CD4-positive, alpha-beta memory T cell (primary cell): Measurements from ENCODE around the gene XXYLT1. TPM values are rescaled to one million over a fixed set of nuclear protein-coding genes. Genes with fewer than 3 reads are reported as not detected.

Source experiments
- CTCF ChIA-PET: fragments of 350-600 bp; sonication (Branson Sonifier 250); formaldehyde crosslinking; loops from one replicate; lab custom pipeline; 2021; ENCODE audit warnings: inconsistent platforms; ENCODE audit not compliant: partially characterized antibody; lab: Charles Lee
- POLR2A ChIA-PET: fragments of 350-600 bp; sonication (Branson Sonifier 250); formaldehyde crosslinking; loops from one replicate; lab custom pipeline; 2021; ENCODE audit not compliant: partially characterized antibody; lab: Charles Lee
- DNase-seq, 5 donors: peaks; one replicate each; pipeline versions ENCODE4 v3.0.0 to v3.0.0-alpha.2; 2020 to 2022; ENCODE audit warnings: mixed read lengths in 1 of 5
- H3K27ac ChIP-seq: one replicate; pipeline ENCODE4 v1.7.0; 2013; ENCODE audit warnings: low read depth, low read length
- H3K27me3 ChIP-seq: 2 replicates; pipeline ENCODE4 v1.7.0; 2013; ENCODE audit warnings: mild to moderate bottlenecking, low read length, moderate library complexity; ENCODE audit not compliant: insufficient read depth
- H3K36me3 ChIP-seq: 2 replicates; pipeline ENCODE4 v1.7.0; 2013; ENCODE audit warnings: mild to moderate bottlenecking, low read length, moderate library complexity; ENCODE audit not compliant: insufficient read depth
- H3K4me1 ChIP-seq: 2 replicates; pipeline ENCODE4 v1.7.0; 2013; ENCODE audit warnings: mild to moderate bottlenecking, low read length, moderate library complexity; ENCODE audit not compliant: insufficient read depth
- H3K4me3 ChIP-seq, 2 donors: one replicate each; pipeline ENCODE4 v1.7.0; 2013; ENCODE audit warnings: low read length in 2 of 2, mild to moderate bottlenecking in 1 of 2
- H3K9me3 ChIP-seq, 2 donors: one replicate each; pipeline ENCODE4 v1.7.0; 2013; ENCODE audit warnings: low read length in 2 of 2, control low read depth in 1 of 2; ENCODE audit not compliant: control insufficient read depth in 1 of 2
- H3K27ac Mint-ChIP-seq, 7 donors: one replicate each; pipeline ENCODE4 v1.8.0; 2020 to 2021; ENCODE audit warnings: mixed read lengths in 7 of 7, mild to moderate bottlenecking in 6 of 7, inconsistent platforms in 3 of 7, moderate library complexity in 3 of 7
- H3K27me3 Mint-ChIP-seq, 2 donors: one replicate each; pipeline ENCODE4 v1.8.0; 2020 to 2021; ENCODE audit warnings: mixed read lengths in 2 of 2
- H3K36me3 Mint-ChIP-seq, 2 donors: one replicate each; pipeline ENCODE4 v1.8.0; 2020 to 2021; ENCODE audit warnings: mixed read lengths in 2 of 2, inconsistent platforms in 1 of 2, mild to moderate bottlenecking in 1 of 2
- H3K4me1 Mint-ChIP-seq, 4 donors: one replicate each; pipeline ENCODE4 v1.8.0; 2020 to 2021; ENCODE audit warnings: mixed read lengths in 4 of 4, mild to moderate bottlenecking in 1 of 4
- H3K4me3 Mint-ChIP-seq, 8 donors: one replicate each; pipeline ENCODE4 v1.8.0; 2020 to 2021; ENCODE audit warnings: mixed read lengths in 8 of 8, mild to moderate bottlenecking in 7 of 8, moderate library complexity in 6 of 8, inconsistent platforms in 3 of 8
- H3K9me3 Mint-ChIP-seq, 8 donors: one replicate each; pipeline ENCODE4 v1.8.0; 2020 to 2021; ENCODE audit warnings: mixed read lengths in 8 of 8, mild to moderate bottlenecking in 5 of 8, inconsistent platforms in 3 of 8, moderate library complexity in 1 of 8
- intact Hi-C: fragments of 100-400 bp; cut with micrococcal nuclease; formaldehyde crosslinking; loops from one replicate; pipeline ENCODE4 v1.15.1; 2023
- polyA plus RNA-seq, 2 donors: library from polyadenylated mRNA; unstranded; fragments of 300-500 nt; fragmentation: Illumina TruSeq; gene quantifications; one replicate each; pipeline ENCODE4 v1.2.3, GENCODE V29; 2021
- total RNA-seq, 2 experiments: library from RNA; stranded (reverse); gene quantifications; one replicate each; pipeline ENCODE4 v1.2.3, GENCODE V29; 2021

XXYLT1 gene
- total and polyA plus RNA-seq, 4 experiments from 2014 or later = 3.9 to 6.3 (median 4.3) TPM

- H3K36me3 Mint-ChIP-seq = peaks cover 3 to 12% of the 10 kb centered on the region in 2 donors
- no peaks in the 10 kb centered on the region for H3K27me3 ChIP-seq
- H3K4me1 Mint-ChIP-seq = peaks cover 2 to 13% (median 7%) of the 10 kb centered on the region in 4 donors
- H3K4me3 ChIP-seq = no peak overlapping the region
- no peaks in the 10 kb centered on the region for H3K27me3 Mint-ChIP-seq
- DNase-seq = no peak
- intact Hi-C loops = no loop called here
- no peak overlapping the region for H3K27ac ChIP-seq
- no peaks in the 10 kb centered on the region for H3K9me3 Mint-ChIP-seq
- ChIA-PET CTCF (no interaction called here), POLR2A (no interaction called here)
- H3K27ac Mint-ChIP-seq = peak overlapping the region in 2 of 7 donors; percentile 25 to 85
- no peaks in the 10 kb centered on the region for H3K9me3 ChIP-seq
- peaks cover 16% of the 10 kb centered on the region for H3K4me1 ChIP-seq
- no peaks in the 10 kb centered on the region for H3K36me3 ChIP-seq
- no peak overlapping the region for H3K4me3 Mint-ChIP-seq
Observed at GRCh38 chr3:195154111-195154791, 116.7 kb downstream of the XXYLT1 start.

- no peak overlapping the region for H3K4me3 ChIP-seq
- Mint-ChIP-seq H3K4me1 (peaks cover 3 to 15% (median 8%) of the 10 kb centered on the region in 4 donors), H3K9me3 (no peaks in the 10 kb centered on the region), H3K27me3 (no peaks in the 10 kb centered on the region), H3K4me3 (no peak overlapping the region), H3K36me3 (peaks cover 3 to 12% of the 10 kb centered on the region in 2 donors), H3K27ac (no peak overlapping the region)
- H3K27ac ChIP-seq = no peak overlapping the region
- H3K27me3 ChIP-seq = no peaks in the 10 kb centered on the region
- H3K9me3 ChIP-seq = no peaks in the 10 kb centered on the region
- POLR2A ChIA-PET = no interaction called here
- DNase-seq = no peak
- intact Hi-C loops = no loop called here
- H3K4me1 ChIP-seq = peaks cover 20% of the 10 kb centered on the region
- CTCF ChIA-PET = no interaction called here
- no peaks in the 10 kb centered on the region for H3K36me3 ChIP-seq
Observed at GRCh38 chr3:195153653-195154052, 117.3 kb downstream of the XXYLT1 start.

GRCh38 chr3:195153130-195153529, 117.8 kb downstream of the XXYLT1 start:
- no peak overlapping the region for H3K4me3 Mint-ChIP-seq
- no peak for DNase-seq
- H3K27me3 ChIP-seq = no peaks in the 10 kb centered on the region
- H3K36me3 ChIP-seq = no peaks in the 10 kb centered on the region
- H3K36me3 Mint-ChIP-seq = peaks cover 3 to 12% of the 10 kb centered on the region in 2 donors
- peak overlapping the region in 1 of 7 donors; percentile 70 for H3K27ac Mint-ChIP-seq
- H3K27ac ChIP-seq = no peak overlapping the region
- H3K4me3 ChIP-seq = no peak overlapping the region
- H3K27me3 Mint-ChIP-seq = no peaks in the 10 kb centered on the region
- H3K9me3 ChIP-seq = no peaks in the 10 kb centered on the region
- peaks cover 3 to 19% (median 11%) of the 10 kb centered on the region in 4 donors for H3K4me1 Mint-ChIP-seq
- POLR2A ChIA-PET = no interaction called here
- intact Hi-C loops = no loop called here
- H3K4me1 ChIP-seq = peaks cover 25% of the 10 kb centered on the region
- CTCF ChIA-PET = no interaction called here
- no peaks in the 10 kb centered on the region for H3K9me3 Mint-ChIP-seq

GRCh38 chr3:195151866-195152541, 119.0 kb downstream of the XXYLT1 start:
- no peaks in the 10 kb centered on the region for H3K9me3 Mint-ChIP-seq
- no peak overlapping the region for H3K4me3 Mint-ChIP-seq
- no peaks in the 10 kb centered on the region for H3K27me3 ChIP-seq
- H3K27ac Mint-ChIP-seq = peak overlapping the region in 1 of 7 donors; percentile 46
- H3K27ac ChIP-seq = no peak overlapping the region
- H3K36me3 Mint-ChIP-seq = peaks cover 3 to 12% of the 10 kb centered on the region in 2 donors
- peaks cover 28% of the 10 kb centered on the region for H3K4me1 ChIP-seq
- no peak for DNase-seq
- intact Hi-C loops = no loop called here
- H3K9me3 ChIP-seq = no peaks in the 10 kb centered on the region
- no peaks in the 10 kb centered on the region for H3K36me3 ChIP-seq
- ChIA-PET CTCF (no interaction called here), POLR2A (no interaction called here)
- peaks cover 7 to 25% (median 17%) of the 10 kb centered on the region in 4 donors for H3K4me1 Mint-ChIP-seq
- H3K4me3 ChIP-seq = no peak overlapping the region
- H3K27me3 Mint-ChIP-seq = no peaks in the 10 kb centered on the region

GRCh38 chr3:195151402-195151801, 119.6 kb downstream of the XXYLT1 start:
- no peaks in the 10 kb centered on the region for H3K9me3 ChIP-seq
- no peak for DNase-seq
- no peaks in the 10 kb centered on the region for H3K36me3 ChIP-seq
- CTCF ChIA-PET = no interaction called here
- POLR2A ChIA-PET = no interaction called here
- H3K27ac Mint-ChIP-seq = peak overlapping the region in 1 of 7 donors; percentile 40
- H3K4me1 Mint-ChIP-seq = peaks cover 8 to 25% (median 17%) of the 10 kb centered on the region in 4 donors
- H3K4me3 Mint-ChIP-seq = no peak overlapping the region
- H3K27ac ChIP-seq = no peak overlapping the region
- no peaks in the 10 kb centered on the region for H3K9me3 Mint-ChIP-seq
- H3K27me3 Mint-ChIP-seq = no peaks in the 10 kb centered on the region
- H3K36me3 Mint-ChIP-seq = peaks cover 3 to 12% of the 10 kb centered on the region in 2 donors
- no peaks in the 10 kb centered on the region for H3K27me3 ChIP-seq
- intact Hi-C loops = no loop called here
- H3K4me3 ChIP-seq = no peak overlapping the region
- H3K4me1 ChIP-seq = peaks cover 28% of the 10 kb centered on the region

DNA sequence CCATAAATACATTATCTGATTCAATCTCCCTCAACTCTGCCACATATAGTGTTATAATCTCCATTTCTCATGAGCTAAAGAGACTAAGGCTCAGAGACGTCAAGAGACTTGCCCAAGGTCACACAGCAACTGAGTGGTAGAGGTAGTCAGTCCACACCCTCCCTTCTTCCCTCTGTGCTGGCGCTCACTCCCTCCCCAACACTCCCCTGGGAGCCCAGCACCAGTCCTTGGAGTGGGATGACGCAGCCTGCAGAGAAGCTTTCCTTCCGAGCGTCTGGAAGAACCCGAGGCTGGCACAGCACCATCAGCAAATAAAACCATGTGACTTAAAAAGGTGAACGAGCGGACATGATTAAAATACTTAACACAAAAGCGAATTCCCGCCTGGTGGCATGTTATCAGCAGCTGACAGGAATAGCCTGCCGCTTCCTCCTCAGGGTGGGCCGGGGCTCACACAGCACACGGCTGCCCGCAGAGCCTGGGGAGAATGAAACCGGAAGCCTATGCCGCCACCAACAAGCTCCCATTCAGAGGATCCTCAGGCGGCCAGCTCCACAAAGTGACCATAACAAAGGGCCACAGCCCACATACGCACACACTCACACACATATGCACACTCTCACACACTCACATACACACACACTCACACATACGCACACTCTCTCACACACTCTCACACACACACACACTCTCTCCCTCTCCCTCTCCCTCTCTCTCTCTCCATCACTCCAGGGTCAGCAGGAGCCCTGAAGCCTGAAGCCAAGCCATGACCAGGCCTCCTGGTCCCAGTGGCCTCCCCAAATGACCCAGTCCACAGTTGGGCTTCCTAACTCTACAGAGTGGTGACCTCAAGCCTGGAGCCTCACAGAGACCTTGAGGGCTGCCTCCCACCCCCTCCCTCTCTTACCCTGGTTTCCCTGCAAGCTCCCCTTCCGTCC, 120.5 kb downstream of the XXYLT1 start:
- H3K4me3 ChIP-seq = no peak overlapping the region
- H3K27ac ChIP-seq = peak overlapping the region; percentile 27
- H3K27me3 ChIP-seq = no peaks in the 10 kb centered on the region
- no peaks in the 10 kb centered on the region for H3K9me3 Mint-ChIP-seq
- H3K4me3 Mint-ChIP-seq = peak overlapping the region in 7 of 8 donors; percentile 57 to 88 (median 80)
- H3K4me1 Mint-ChIP-seq = peaks cover 8 to 25% (median 17%) of the 10 kb centered on the region in 4 donors
- no peaks in the 10 kb centered on the region for H3K27me3 Mint-ChIP-seq
- H3K36me3 Mint-ChIP-seq = peaks cover 0 to 10% of the 10 kb centered on the region in 2 donors
- peak in 1 of 5 donors; percentile 29 for DNase-seq
- POLR2A ChIA-PET = no interaction called here
- H3K4me1 ChIP-seq = peaks cover 28% of the 10 kb centered on the region
- intact Hi-C loops = no loop called here
- H3K27ac Mint-ChIP-seq = peak overlapping the region in 6 of 7 donors; percentile 20 to 90 (median 82)
- CTCF ChIA-PET = no interaction called here
- H3K9me3 ChIP-seq = no peaks in the 10 kb centered on the region
- H3K36me3 ChIP-seq = no peaks in the 10 kb centered on the region
